ENCODE results near the gene ARMC8. TPM values are rescaled to one million over a fixed set of nuclear protein-coding genes. Genes with fewer than 3 reads are reported as not detected.

Gene ARMC8
- total RNA-seq, 1 donor from 2014 or later: 42.1 TPM

GRCh38 chr3:138344754-138345153, 157.7 kb downstream of the ARMC8 start:
- DNase-seq (ENCODE audit: low read depth in 2 of 2): no peak

Other genes with a start within 250 kb of the ARMC8 start
- not detected in 2 replicates for gene CLDN18, start 177.1 kb upstream of the ARMC8 start, total RNA-seq
- 0.60 and 1.7 TPM in 2 replicates for gene DZIP1L, start 71.7 kb upstream of the ARMC8 start, total RNA-seq
- gene A4GNT, start 54.9 kb upstream of the ARMC8 start, total RNA-seq: not detected in 2 replicates
- 10.5 and 14.5 TPM in 2 replicates for gene DBR1, start 12.4 kb upstream of the ARMC8 start, total RNA-seq
- under 0.01 and 0.22 TPM in 2 replicates for gene NME9, start 142.6 kb downstream of the ARMC8 start, total RNA-seq
- gene MRAS, start 161.3 kb downstream of the ARMC8 start, total RNA-seq: 5.9 and 10.1 TPM in 2 replicates
- gene ESYT3, start 247.3 kb downstream of the ARMC8 start, total RNA-seq: not detected in 2 replicates